Measurements from ENCODE around the gene PKDCC. TPM values are rescaled to one million over a fixed set of nuclear protein-coding genes. Genes with fewer than 3 reads are reported as not detected.

PKDCC gene
- total RNA-seq, 1 experiment from 2014 or later = 322 TPM

DNA sequence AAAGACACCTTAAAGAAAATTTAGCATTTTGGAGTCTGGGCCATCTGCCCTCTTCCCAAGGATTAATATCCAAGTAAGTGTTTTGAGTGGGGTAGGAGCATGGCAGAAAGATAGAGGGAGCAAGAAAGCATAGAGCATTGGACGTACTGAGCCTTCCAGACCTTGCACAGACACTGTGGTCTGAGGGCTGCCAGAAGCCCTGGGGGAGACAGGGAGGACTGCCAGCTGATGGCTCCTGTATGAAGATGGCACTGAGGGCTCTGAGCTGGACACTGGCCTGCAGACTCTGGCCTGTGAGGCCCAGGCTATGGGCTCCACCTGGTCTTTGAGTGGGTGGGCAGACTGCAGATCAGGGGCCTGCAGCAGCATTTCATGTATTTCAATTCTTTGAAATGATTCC is 2.9 kb upstream of the PKDCC start:
- Histone ChIP-seq H3K36me3 (ENCODE audit: control insufficient read depth, insufficient read depth, low read length) (no peaks in the 10 kb centered on the region), H3K4me3 (ENCODE audit: low read depth, low read length) (no peak overlapping the region), H3K9me3 (no peaks in the 10 kb centered on the region), H3K27me3 (replicated peaks; ENCODE audit: control insufficient read depth, insufficient read depth, low read length) (no peaks in the 10 kb centered on the region), H3K4me1 (peaks cover 16% of the 10 kb centered on the region)
- Mint-ChIP-seq H3K9me3 (ENCODE audit: unreplicated experiment) (no peaks in the 10 kb centered on the region), H3K27me3 (ENCODE audit: insufficient read depth, unreplicated experiment) (no peaks in the 10 kb centered on the region), H3K36me3 (ENCODE audit: insufficient read depth, unreplicated experiment) (peaks cover 22% of the 10 kb centered on the region), H3K4me1 (ENCODE audit: low read depth, unreplicated experiment) (no peaks in the 10 kb centered on the region), H3K4me3 (ENCODE audit: unreplicated experiment) (no peak overlapping the region), H3K27ac (ENCODE audit: unreplicated experiment) (no peak overlapping the region)
- TF ChIP-seq, protein P1, sequence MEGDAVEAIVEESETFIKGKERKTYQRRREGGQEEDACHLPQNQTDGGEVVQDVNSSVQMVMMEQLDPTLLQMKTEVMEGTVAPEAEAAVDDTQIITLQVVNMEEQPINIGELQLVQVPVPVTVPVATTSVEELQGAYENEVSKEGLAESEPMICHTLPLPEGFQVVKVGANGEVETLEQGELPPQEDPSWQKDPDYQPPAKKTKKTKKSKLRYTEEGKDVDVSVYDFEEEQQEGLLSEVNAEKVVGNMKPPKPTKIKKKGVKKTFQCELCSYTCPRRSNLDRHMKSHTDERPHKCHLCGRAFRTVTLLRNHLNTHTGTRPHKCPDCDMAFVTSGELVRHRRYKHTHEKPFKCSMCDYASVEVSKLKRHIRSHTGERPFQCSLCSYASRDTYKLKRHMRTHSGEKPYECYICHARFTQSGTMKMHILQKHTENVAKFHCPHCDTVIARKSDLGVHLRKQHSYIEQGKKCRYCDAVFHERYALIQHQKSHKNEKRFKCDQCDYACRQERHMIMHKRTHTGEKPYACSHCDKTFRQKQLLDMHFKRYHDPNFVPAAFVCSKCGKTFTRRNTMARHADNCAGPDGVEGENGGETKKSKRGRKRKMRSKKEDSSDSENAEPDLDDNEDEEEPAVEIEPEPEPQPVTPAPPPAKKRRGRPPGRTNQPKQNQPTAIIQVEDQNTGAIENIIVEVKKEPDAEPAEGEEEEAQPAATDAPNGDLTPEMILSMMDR (IDR thresholded peaks at IDR 0.05; ENCODE audit: insufficient read depth in 1 of 2, low read depth in 1 of 2, low read length in 1 of 2, severe bottlenecking in 1 of 2, unreplicated experiment in 1 of 2) = no peak
- no peak for DNase-seq
- no TSS peak for BruUV-seq (replicated peaks)
- ChIA-PET POLR2A (no interaction called here), CTCF (interaction anchor here (0.8 kb wide), 1 partner anchor 176 kb away, joined by 3 read pairs; no protein-coding TSS in a partner anchor)
- intact Hi-C loops (cut with micrococcal nuclease; ENCODE audit: unreplicated experiment) = no loop called here

DNA sequence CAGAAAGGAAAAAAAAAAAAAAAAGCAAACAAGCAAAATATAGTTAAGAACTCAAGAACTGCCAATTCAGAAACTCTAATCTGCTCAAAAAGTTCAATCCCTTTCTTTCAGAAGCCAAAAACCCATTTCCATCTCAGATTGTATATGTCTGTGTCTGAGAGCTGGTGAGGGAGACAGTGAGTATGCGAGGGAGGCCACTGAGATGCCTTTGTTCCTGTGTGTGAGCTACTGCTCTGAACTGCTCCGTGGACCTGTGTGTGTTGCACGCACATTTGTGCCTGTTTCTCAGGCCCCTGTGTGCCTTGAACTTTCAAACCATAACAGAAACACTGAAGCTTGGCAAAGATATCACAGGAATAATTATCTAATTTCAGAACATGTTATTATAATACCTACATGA is 2.5 kb upstream of the PKDCC start:
- POLR2A ChIA-PET = interaction anchor here (1.6 kb wide), 1 partner anchor 11 kb away, joined by 4 read pairs; no protein-coding TSS in a partner anchor
- TF ChIP-seq, protein P1 (IDR thresholded peaks at IDR 0.05; ENCODE audit: insufficient read depth in 1 of 2, low read depth in 1 of 2, low read length in 1 of 2, severe bottlenecking in 1 of 2, unreplicated experiment in 1 of 2) = no peak
- Histone ChIP-seq H3K9me3 (no peaks in the 10 kb centered on the region), H3K4me3 (ENCODE audit: low read depth, low read length) (no peak overlapping the region), H3K4me1 (peaks cover 16% of the 10 kb centered on the region), H3K36me3 (ENCODE audit: control insufficient read depth, insufficient read depth, low read length) (no peaks in the 10 kb centered on the region), H3K27me3 (replicated peaks; ENCODE audit: control insufficient read depth, insufficient read depth, low read length) (no peaks in the 10 kb centered on the region)
- no TSS peak for BruUV-seq (replicated peaks)
- no peak overlapping the region for H3K4me3 Mint-ChIP-seq (ENCODE audit: unreplicated experiment)
- H3K4me1 Mint-ChIP-seq (ENCODE audit: low read depth, unreplicated experiment) = no peaks in the 10 kb centered on the region
- no peaks in the 10 kb centered on the region for H3K9me3 Mint-ChIP-seq (ENCODE audit: unreplicated experiment)
- intact Hi-C loops (cut with micrococcal nuclease; ENCODE audit: unreplicated experiment) = no loop called here
- peaks cover 26% of the 10 kb centered on the region for H3K36me3 Mint-ChIP-seq (ENCODE audit: insufficient read depth, unreplicated experiment)
- DNase-seq = no peak
- no peaks in the 10 kb centered on the region for H3K27me3 Mint-ChIP-seq (ENCODE audit: insufficient read depth, unreplicated experiment)
- no peak overlapping the region for H3K27ac Mint-ChIP-seq (ENCODE audit: unreplicated experiment)
- CTCF ChIA-PET = interaction anchor here (0.6 to 0.8 kb wide), 2 partner anchors 167 to 177 kb away, joined by 3 read pairs; no protein-coding TSS in a partner anchor

DNA sequence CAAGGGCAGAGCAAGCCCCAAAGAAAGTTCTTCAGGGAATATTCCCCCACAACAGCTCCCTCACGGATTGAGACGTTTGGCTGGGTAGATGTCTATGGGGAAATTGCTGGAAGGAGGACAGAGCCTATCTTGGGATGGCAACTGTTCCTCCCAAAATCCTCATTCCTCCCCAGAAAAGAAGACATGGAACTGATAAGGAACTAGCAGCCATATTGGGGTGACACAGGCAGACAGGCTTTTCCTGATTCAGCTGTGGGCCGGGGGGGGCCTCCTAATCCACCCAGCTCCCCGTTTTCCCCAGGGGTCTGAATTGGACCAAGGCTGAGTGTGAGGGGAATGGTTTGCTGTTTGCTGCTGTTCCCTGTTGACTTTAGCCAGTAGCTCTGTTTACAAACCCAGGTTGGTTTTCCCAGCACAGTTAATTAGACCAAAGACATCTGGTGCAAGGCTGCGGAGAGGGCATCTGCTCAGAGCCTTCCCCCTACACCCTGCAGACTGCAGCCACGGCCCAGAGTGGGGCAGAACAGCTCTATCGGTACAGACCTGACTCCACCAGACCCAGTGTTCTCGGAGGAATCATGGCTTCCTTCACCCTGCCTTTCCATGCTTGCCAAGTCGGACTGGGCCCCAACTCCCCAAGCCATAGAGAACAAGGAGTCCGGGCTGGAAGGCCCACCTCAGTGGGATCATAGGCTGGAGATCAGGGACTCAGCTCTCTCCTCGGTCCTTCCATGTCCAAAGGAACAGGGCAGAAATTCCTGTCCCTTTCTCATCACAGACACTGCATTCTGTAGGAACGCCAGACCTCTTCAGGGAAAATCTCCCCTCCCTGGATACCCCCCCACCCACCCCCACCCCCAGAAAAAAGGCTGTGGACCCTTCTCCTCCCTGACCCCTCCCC is 1.7 kb upstream of the PKDCC start:
- Histone ChIP-seq H3K4me1 (peaks cover 23% of the 10 kb centered on the region), H3K4me3 (ENCODE audit: low read depth, low read length) (no peak overlapping the region), H3K27me3 (replicated peaks; ENCODE audit: control insufficient read depth, insufficient read depth, low read length) (no peaks in the 10 kb centered on the region), H3K9me3 (no peaks in the 10 kb centered on the region), H3K36me3 (ENCODE audit: control insufficient read depth, insufficient read depth, low read length) (no peaks in the 10 kb centered on the region)
- Mint-ChIP-seq H3K27me3 (ENCODE audit: insufficient read depth, unreplicated experiment) (no peaks in the 10 kb centered on the region), H3K27ac (ENCODE audit: unreplicated experiment) (no peak overlapping the region), H3K36me3 (ENCODE audit: insufficient read depth, unreplicated experiment) (peaks cover 34% of the 10 kb centered on the region), H3K4me3 (ENCODE audit: unreplicated experiment) (peak overlapping the region; percentile 72), H3K9me3 (ENCODE audit: unreplicated experiment) (no peaks in the 10 kb centered on the region), H3K4me1 (ENCODE audit: low read depth, unreplicated experiment) (no peaks in the 10 kb centered on the region)
- no peak for DNase-seq
- intact Hi-C loops (cut with micrococcal nuclease; ENCODE audit: unreplicated experiment) = no loop called here
- ChIA-PET POLR2A (interaction anchor here (0.6 to 1.6 kb wide), 2 partner anchors 10 to 29 kb away, joined by 3 to 4 read pairs; no protein-coding TSS in a partner anchor), CTCF (interaction anchor here (0.5 to 0.8 kb wide), 5 partner anchors 37 to 194 kb away, joined by 3 to 5 read pairs (median 3); no protein-coding TSS in a partner anchor)
- BruUV-seq (replicated peaks) = no TSS peak
- TF ChIP-seq, protein P1 (IDR thresholded peaks at IDR 0.05; ENCODE audit: insufficient read depth in 1 of 2, low read depth in 1 of 2, low read length in 1 of 2, severe bottlenecking in 1 of 2, unreplicated experiment in 1 of 2) = no peak
